Neural crest cell (in vitro differentiated cells): ENCODE results near the gene VRK2. TPM values are rescaled to one million over a fixed set of nuclear protein-coding genes. Genes with fewer than 3 reads are reported as not detected.

Source experiments
- DNase-seq: peaks from one replicate; pipeline ENCODE4 v3.0.0; 2021; ENCODE audit warnings: low read depth, mixed read lengths, low spot score
- H3K27ac Mint-ChIP-seq: one replicate; pipeline ENCODE4 v1.8.0; 2021; ENCODE audit warnings: mild to moderate bottlenecking, mixed read lengths; ENCODE audit not compliant: unreplicated experiment
- H3K27me3 Mint-ChIP-seq: 2 replicates; pipeline ENCODE4 v1.8.0; 2021; ENCODE audit warnings: low read depth, mild to moderate bottlenecking, mixed read lengths
- H3K36me3 Mint-ChIP-seq: 2 replicates; pipeline ENCODE4 v1.8.0; 2021; ENCODE audit warnings: low read depth, mild to moderate bottlenecking, mixed read lengths
- H3K4me1 Mint-ChIP-seq: 2 replicates; pipeline ENCODE4 v1.8.0; 2021; ENCODE audit warnings: mixed read lengths
- H3K4me3 Mint-ChIP-seq: one replicate; pipeline ENCODE4 v1.8.0; 2021; ENCODE audit warnings: mild to moderate bottlenecking, mixed read lengths
- H3K9me3 Mint-ChIP-seq: 2 replicates; pipeline ENCODE4 v1.8.0; 2021; ENCODE audit warnings: mixed read lengths
- total RNA-seq: library from RNA; stranded (reverse); gene quantifications from 2 replicates; pipeline ENCODE4 v1.2.1, GENCODE V29; 2021
- TF ChIP-seq, protein P1 (sequence below): fragments of 200-600 bp; sonication (generic); conservative IDR thresholded peaks from 2 replicates; pipeline ENCODE4 v1.5.0; 2021; ENCODE audit warnings: antibody characterized with exemption, mild to moderate bottlenecking

The VRK2 gene
- total RNA-seq, 1 donor from 2014 or later = 21.4 TPM

- no peaks in the 10 kb centered on the region for H3K27me3 Mint-ChIP-seq
- peaks cover 7% of the 10 kb centered on the region for H3K36me3 Mint-ChIP-seq
- H3K4me3 Mint-ChIP-seq = no peak overlapping the region
- H3K4me1 Mint-ChIP-seq = no peaks in the 10 kb centered on the region
- H3K27ac Mint-ChIP-seq = no peak overlapping the region
- TF ChIP-seq, protein P1, sequence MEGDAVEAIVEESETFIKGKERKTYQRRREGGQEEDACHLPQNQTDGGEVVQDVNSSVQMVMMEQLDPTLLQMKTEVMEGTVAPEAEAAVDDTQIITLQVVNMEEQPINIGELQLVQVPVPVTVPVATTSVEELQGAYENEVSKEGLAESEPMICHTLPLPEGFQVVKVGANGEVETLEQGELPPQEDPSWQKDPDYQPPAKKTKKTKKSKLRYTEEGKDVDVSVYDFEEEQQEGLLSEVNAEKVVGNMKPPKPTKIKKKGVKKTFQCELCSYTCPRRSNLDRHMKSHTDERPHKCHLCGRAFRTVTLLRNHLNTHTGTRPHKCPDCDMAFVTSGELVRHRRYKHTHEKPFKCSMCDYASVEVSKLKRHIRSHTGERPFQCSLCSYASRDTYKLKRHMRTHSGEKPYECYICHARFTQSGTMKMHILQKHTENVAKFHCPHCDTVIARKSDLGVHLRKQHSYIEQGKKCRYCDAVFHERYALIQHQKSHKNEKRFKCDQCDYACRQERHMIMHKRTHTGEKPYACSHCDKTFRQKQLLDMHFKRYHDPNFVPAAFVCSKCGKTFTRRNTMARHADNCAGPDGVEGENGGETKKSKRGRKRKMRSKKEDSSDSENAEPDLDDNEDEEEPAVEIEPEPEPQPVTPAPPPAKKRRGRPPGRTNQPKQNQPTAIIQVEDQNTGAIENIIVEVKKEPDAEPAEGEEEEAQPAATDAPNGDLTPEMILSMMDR = no peak
- DNase-seq = no peak
- peaks cover 7% of the 10 kb centered on the region for H3K9me3 Mint-ChIP-seq
These were observed 51.9 kb downstream of the VRK2 start for GRCh38 chr2:58098254-58099095.

GRCh38 chr2:58099096-58099769, 52.6 kb downstream of the VRK2 start:
- no peak for DNase-seq
- Mint-ChIP-seq H3K27me3 (no peaks in the 10 kb centered on the region), H3K4me1 (no peaks in the 10 kb centered on the region), H3K36me3 (peaks cover 7% of the 10 kb centered on the region), H3K27ac (no peak overlapping the region), H3K9me3 (peaks cover 7% of the 10 kb centered on the region), H3K4me3 (no peak overlapping the region)
- TF ChIP-seq, protein P1 = no peak

GRCh38 chr2:58101500-58101899, 54.9 kb downstream of the VRK2 start:
- H3K4me1 Mint-ChIP-seq = no peaks in the 10 kb centered on the region
- no peak for DNase-seq
- no peaks in the 10 kb centered on the region for H3K9me3 Mint-ChIP-seq
- H3K27ac Mint-ChIP-seq = no peak overlapping the region
- H3K36me3 Mint-ChIP-seq = peaks cover under 1% of the 10 kb centered on the region
- H3K27me3 Mint-ChIP-seq = no peaks in the 10 kb centered on the region
- TF ChIP-seq, protein P1 = no peak
- no peak overlapping the region for H3K4me3 Mint-ChIP-seq

GRCh38 chr2:58106896-58107295, 60.3 kb downstream of the VRK2 start:
- Mint-ChIP-seq H3K9me3 (no peaks in the 10 kb centered on the region), H3K4me3 (no peak overlapping the region), H3K4me1 (no peaks in the 10 kb centered on the region), H3K27ac (no peak overlapping the region), H3K36me3 (no peaks in the 10 kb centered on the region), H3K27me3 (no peaks in the 10 kb centered on the region)
- TF ChIP-seq, protein P1 = no peak
- no peak for DNase-seq

DNA sequence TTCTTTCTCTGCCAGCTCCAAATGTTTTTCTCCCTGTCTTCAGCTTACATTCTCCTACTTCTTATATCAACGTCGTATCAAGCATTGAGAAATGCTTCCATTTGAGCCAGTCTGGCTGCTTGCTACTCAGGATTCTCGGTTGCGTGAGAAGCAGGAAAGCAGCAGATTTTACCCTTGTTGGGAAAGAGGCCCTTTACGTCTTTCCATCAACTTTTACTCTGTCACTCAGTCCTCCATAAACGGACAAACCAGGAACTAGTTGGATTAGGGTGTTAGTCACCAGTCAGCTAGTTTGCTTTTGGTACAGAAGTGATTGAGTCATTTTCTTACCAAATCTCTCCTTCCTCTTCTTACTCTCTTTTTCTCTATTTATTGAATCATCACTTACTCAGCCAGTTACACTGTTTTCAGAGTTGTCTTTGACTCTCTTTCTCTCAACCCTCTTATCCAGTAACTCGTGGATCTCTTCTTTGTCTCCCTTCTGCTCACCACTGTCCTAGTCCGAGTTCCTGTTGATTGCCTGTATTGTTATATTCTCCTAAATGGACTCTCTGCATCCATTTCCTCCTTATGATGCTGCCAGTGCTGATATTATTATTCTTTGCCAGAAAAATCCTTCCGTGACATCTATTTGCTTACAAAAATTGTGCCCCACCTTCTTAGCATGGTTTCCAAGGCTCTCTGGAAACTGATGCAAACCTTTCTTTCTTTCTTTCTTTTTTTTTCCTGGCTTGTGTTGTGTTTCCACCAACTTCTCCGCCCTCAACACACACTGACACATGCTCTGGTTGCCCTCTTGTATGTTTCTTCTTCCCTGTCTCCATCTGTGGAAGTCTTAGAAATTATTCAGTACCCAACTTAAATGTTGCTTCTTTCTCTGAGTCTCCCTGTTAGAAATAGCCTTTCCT, 61.5 kb downstream of the VRK2 start:
- no peak for DNase-seq
- TF ChIP-seq, protein P1 = no peak
- Mint-ChIP-seq H3K4me1 (no peaks in the 10 kb centered on the region), H3K4me3 (no peak overlapping the region), H3K36me3 (no peaks in the 10 kb centered on the region), H3K9me3 (no peaks in the 10 kb centered on the region), H3K27ac (no peak overlapping the region), H3K27me3 (no peaks in the 10 kb centered on the region)
